ENCODE measurements around the gene SMAD2.

DNA sequence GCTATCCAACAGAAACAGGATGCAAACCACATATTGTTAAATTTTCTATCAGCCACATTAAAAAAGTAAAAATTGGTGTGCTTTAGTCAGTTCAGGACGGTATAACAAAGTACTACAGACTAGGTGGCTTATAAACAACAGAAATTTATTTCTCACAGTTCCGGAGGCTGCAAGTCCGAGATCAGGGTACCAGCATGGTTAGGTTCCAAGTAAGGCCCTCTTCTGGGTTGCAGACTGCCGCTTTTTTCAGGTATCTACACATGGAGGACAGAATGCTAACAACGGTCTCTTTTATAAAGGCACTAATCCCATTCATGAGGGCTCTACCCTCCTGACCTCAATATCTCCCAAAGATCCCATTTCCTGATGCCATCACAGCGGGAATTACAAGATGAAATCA lies 10.5 kb downstream of the SMAD2 start:
- TF ChIP-seq CTCF (IDR thresholded peaks at IDR 0.05) = no peak
- no peak for TF ChIP-seq POLR2A (IDR thresholded peaks at IDR 0.05)
- TF ChIP-seq POLR2AphosphoS5 (IDR thresholded peaks at IDR 0.05) = no peak
- no peak for TF ChIP-seq EP300 (IDR thresholded peaks at IDR 0.05)

Data from sigmoid colon (tissue), 4 donors.